GM19397 (cell line): ENCODE measurements around the gene RAET1L.
"Not testable (repeated sequence)": the region's sequence is repeated elsewhere in the genome, so short reads cannot be mapped to it uniquely, and the experiment has no call there.

Experiments
- ATAC-seq: cut with Tn5 transposase; IDR thresholded peaks from one replicate; pipeline ENCODE4 v1.9.1; 2021; ENCODE audit warnings: mild to moderate bottlenecking, moderate library complexity; ENCODE audit not compliant: unreplicated experiment

RAET1L gene

GRCh38 chr6:149991838-149992237 lies 33.5 kb downstream of the RAET1L start:
- no peak for ATAC-seq

- ATAC-seq = not testable (repeated sequence)
Observed at GRCh38 chr6:149991472-149991795, 33.9 kb downstream of the RAET1L start.

GRCh38 chr6:149990661-149991471 lies 34.5 kb downstream of the RAET1L start:
- ATAC-seq = no peak

DNA sequence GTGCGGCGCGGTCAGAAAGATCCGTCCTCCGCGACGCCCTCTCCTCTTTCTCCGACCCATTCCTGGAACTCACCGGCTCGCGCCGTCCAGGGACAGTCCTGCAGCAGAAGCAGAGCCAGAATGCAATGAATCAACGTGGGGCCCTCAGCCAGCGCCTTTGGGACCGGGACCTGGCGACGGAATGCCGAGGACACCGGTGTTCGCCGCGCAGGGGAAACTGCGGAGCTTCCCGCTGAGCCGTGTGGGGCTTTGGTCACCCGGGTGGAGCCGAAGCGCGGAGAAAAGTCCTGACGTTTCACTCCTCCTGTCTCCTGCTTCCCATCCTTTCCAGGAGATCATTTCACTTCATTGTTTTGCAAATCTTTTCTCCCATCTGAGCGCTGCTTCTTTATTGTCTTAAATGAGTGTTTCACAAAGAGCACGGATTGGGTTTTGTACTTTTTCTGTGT lies 35.1 kb downstream of the RAET1L start:
- no peak for ATAC-seq

- no peak for ATAC-seq
Observed at GRCh38 chr6:149988550-149989346, 36.6 kb downstream of the RAET1L start.

DNA sequence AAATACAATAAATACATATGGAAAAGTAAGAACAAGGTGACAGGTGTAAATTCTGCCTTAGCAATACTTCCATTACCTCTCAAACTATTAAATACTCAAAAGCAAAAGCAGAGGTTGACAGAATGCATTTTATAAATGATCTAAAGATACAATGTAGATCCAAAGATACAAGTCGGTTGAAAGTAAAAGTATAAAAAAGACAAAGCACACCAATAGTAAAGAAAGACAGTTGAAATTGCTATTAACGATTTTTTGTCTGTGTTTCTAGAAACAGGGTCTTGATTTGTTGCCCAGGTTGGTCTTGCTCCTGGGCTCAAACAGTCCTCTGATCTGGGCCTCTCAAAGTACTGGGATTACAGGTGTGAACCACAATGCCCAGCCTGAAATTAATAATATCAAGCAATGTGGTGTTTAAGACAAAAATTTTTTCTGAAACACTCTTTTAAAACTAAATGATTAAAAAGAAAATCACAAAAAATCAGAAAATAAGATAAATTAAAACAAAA lies 37.7 kb downstream of the RAET1L start:
- ATAC-seq = no peak

DNA sequence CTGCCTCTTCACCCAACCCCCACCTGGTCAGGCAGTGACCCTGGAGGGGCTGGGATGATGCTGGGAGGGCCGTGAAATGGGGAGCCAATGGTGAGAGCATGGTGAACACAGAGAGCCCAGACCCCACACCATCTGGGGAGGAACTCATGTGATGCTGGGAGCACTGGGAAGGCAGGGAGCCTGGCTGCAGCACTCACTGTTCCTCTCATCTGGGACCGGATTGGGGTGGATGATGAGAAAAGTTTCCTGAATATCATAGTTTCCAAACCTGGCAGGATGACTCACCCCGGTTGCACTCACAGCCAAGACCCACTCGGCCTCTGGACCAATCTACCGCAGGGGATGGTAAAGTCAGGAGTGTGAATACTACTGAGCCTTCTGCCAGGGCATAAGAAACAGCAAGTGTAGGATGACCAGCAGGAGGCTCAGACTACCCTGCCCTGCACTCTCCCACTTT lies 39.8 kb downstream of the RAET1L start:
- no peak for ATAC-seq

GRCh38 chr6:149984773-149985172 lies 40.6 kb downstream of the RAET1L start:
- no peak for ATAC-seq

GRCh38 chr6:149983145-149983544 lies 42.2 kb downstream of the RAET1L start:
- ATAC-seq = no peak

- no peak for ATAC-seq
Observed at GRCh38 chr6:149979293-149979692, 46.0 kb downstream of the RAET1L start.

DNA sequence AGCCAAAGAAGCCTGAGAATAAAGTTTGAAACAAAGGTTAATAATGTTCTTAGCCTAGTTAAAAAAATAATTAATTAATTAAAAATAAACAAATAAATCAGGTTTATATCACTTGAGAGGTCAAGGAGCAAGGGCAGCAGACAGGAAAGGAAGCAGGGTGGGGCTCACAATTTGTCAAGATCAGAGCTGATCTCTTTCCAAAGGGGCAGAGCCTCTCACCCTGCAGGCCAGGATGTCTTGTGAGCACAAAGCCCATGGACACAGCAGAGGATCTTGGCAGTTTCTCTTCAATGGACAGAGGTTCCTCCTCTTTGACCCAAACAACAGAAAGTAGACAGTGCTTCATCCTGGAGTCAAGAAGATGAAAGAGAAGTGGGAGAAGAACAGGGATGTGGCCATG lies 46.7 kb downstream of the RAET1L start:
- ATAC-seq = no peak

DNA sequence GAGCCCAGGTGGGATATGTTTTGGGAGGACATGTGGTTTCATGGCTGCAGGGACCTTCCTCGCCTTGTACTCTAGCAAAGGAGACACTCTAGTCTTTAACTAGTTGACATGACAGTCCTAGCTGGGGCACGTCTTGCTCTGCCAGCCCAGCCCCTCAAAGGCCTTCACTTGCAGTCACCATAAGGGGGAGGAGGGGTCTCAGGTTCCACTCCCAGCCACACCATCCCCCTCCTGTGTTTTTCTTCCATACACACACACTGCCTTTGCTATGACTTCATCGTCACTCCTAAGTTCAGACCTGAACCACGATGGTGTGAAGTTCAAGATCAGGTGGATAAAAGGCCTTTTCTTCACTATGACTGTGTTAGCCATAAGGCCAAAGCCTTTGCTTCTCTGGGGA lies 48.1 kb downstream of the RAET1L start:
- no peak for ATAC-seq

- no peak for ATAC-seq
Observed at GRCh38 chr6:149975400-149975799, 49.9 kb downstream of the RAET1L start.

DNA sequence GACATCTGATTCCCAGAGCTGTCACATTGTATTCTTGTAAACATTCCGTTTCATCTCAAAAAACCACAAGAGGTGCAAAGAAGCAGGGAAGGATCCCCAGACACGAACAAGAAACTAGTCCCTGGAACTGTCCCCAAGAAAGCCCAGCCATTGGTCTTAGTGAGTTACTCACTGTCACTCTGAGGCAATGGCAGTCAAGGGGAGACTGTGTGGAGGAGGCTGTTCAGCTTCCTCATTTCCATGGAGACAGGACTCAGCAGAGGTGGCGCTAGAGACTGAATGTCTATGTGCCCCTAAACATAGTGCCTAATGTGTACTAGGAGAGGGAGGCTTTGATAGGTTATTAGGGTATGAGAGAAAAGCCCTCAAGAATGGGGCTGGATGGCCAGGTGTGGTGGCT lies 50.5 kb downstream of the RAET1L start:
- ATAC-seq = no peak

GRCh38 chr6:149974394-149974793 lies 50.9 kb downstream of the RAET1L start:
- not testable (repeated sequence) for ATAC-seq

GRCh38 chr6:149969635-149970034 lies 55.7 kb downstream of the RAET1L start:
- ATAC-seq = no peak

DNA sequence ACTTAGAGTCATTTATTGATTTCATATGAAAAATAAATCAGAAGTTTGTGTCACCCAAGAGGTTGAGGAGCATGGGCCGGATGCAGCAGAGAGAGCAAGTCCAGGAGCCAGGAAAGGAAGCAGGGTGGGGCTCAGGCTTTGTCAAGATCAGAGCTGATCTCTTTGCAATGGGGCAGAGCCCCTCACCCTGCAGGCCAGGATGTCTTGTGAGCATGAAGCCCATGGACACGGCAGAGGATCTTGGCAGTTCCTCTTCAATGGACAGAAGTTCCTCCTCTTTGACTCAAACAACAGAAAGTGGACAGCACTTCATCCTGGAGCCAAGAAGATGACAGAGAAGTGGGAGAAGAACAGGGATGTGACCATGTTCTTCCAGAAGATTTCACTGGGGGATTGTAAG lies 56.4 kb downstream of the RAET1L start:
- not testable (repeated sequence) for ATAC-seq
